Neural crest cell (in vitro differentiated cells): ENCODE results near the gene ZSWIM6. TPM values are rescaled to one million over a fixed set of nuclear protein-coding genes. Genes with fewer than 3 reads are reported as not detected.

Experiments used
- DNase-seq: peaks from one replicate; pipeline ENCODE4 v3.0.0; 2021; ENCODE audit warnings: low read depth, mixed read lengths, low spot score
- H3K27ac Mint-ChIP-seq: one replicate; pipeline ENCODE4 v1.8.0; 2021; ENCODE audit warnings: mild to moderate bottlenecking, mixed read lengths; ENCODE audit not compliant: unreplicated experiment
- H3K27me3 Mint-ChIP-seq: 2 replicates; pipeline ENCODE4 v1.8.0; 2021; ENCODE audit warnings: low read depth, mild to moderate bottlenecking, mixed read lengths
- H3K36me3 Mint-ChIP-seq: 2 replicates; pipeline ENCODE4 v1.8.0; 2021; ENCODE audit warnings: low read depth, mild to moderate bottlenecking, mixed read lengths
- H3K4me1 Mint-ChIP-seq: 2 replicates; pipeline ENCODE4 v1.8.0; 2021; ENCODE audit warnings: mixed read lengths
- H3K4me3 Mint-ChIP-seq: one replicate; pipeline ENCODE4 v1.8.0; 2021; ENCODE audit warnings: mild to moderate bottlenecking, mixed read lengths
- H3K9me3 Mint-ChIP-seq: 2 replicates; pipeline ENCODE4 v1.8.0; 2021; ENCODE audit warnings: mixed read lengths
- CTCF ChIP-seq: fragments of 200-600 bp; sonication (generic); conservative IDR thresholded peaks from 2 replicates; pipeline ENCODE4 v1.5.0; 2021; ENCODE audit warnings: antibody characterized with exemption, mild to moderate bottlenecking
- total RNA-seq: library from RNA; stranded (reverse); gene quantifications from 2 replicates; pipeline ENCODE4 v1.2.1, GENCODE V29; 2021

ZSWIM6 gene
- total RNA-seq, 1 donor from 2014 or later = 33.8 TPM

- Mint-ChIP-seq H3K4me1 (peaks cover 27% of the 10 kb centered on the region), H3K36me3 (peaks cover 14% of the 10 kb centered on the region), H3K27ac (no peak overlapping the region), H3K27me3 (no peaks in the 10 kb centered on the region), H3K9me3 (peaks cover 12% of the 10 kb centered on the region), H3K4me3 (no peak overlapping the region)
- TF ChIP-seq CTCF = no peak
- DNase-seq = no peak
Measured at GRCh38 chr5:61423487-61424145, 91.6 kb downstream of the ZSWIM6 start.

- no peak for TF ChIP-seq CTCF
- H3K36me3 Mint-ChIP-seq = peaks cover 17% of the 10 kb centered on the region
- H3K27me3 Mint-ChIP-seq = no peaks in the 10 kb centered on the region
- H3K4me1 Mint-ChIP-seq = peaks cover 41% of the 10 kb centered on the region
- H3K27ac Mint-ChIP-seq = no peak overlapping the region
- no peak for DNase-seq
- no peak overlapping the region for H3K4me3 Mint-ChIP-seq
- H3K9me3 Mint-ChIP-seq = peaks cover 12% of the 10 kb centered on the region
Measured at GRCh38 chr5:61425918-61426317, 93.9 kb downstream of the ZSWIM6 start.

- Mint-ChIP-seq H3K9me3 (no peaks in the 10 kb centered on the region), H3K4me1 (peaks cover 42% of the 10 kb centered on the region), H3K36me3 (peaks cover 5% of the 10 kb centered on the region), H3K4me3 (peak overlapping the region; percentile 50), H3K27ac (peak overlapping the region; percentile 92), H3K27me3 (no peaks in the 10 kb centered on the region)
- no peak for TF ChIP-seq CTCF
- DNase-seq = no peak
Measured at GRCh38 chr5:61429906-61430305, 97.8 kb downstream of the ZSWIM6 start.

GRCh38 chr5:61431923-61432620 lies 100.0 kb downstream of the ZSWIM6 start:
- no peak for TF ChIP-seq CTCF
- Mint-ChIP-seq H3K27ac (peak overlapping the region; percentile 84), H3K4me3 (peak overlapping the region; percentile 57), H3K36me3 (peaks cover 8% of the 10 kb centered on the region), H3K9me3 (no peaks in the 10 kb centered on the region), H3K27me3 (no peaks in the 10 kb centered on the region), H3K4me1 (peaks cover 44% of the 10 kb centered on the region)
- no peak for DNase-seq

- DNase-seq = no peak
- no peaks in the 10 kb centered on the region for H3K27me3 Mint-ChIP-seq
- H3K4me3 Mint-ChIP-seq = no peak overlapping the region
- TF ChIP-seq CTCF = no peak
- H3K9me3 Mint-ChIP-seq = peaks cover under 1% of the 10 kb centered on the region
- H3K4me1 Mint-ChIP-seq = peaks cover 37% of the 10 kb centered on the region
- peaks cover 9% of the 10 kb centered on the region for H3K36me3 Mint-ChIP-seq
- no peak overlapping the region for H3K27ac Mint-ChIP-seq
Measured at GRCh38 chr5:61435368-61435767, 103.3 kb downstream of the ZSWIM6 start.
